Measurements from ENCODE around the gene TTN.

GRCh38 chr2:178506949-178507348, 300.3 kb downstream of the TTN start:
- TF ChIP-seq, protein P1, sequence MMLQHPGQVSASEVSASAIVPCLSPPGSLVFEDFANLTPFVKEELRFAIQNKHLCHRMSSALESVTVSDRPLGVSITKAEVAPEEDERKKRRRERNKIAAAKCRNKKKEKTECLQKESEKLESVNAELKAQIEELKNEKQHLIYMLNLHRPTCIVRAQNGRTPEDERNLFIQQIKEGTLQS (IDR thresholded peaks at IDR 0.05), result no peak
- TF ChIP-seq EZH2 (IDR thresholded peaks at IDR 0.05) (no peak), POLR2A (IDR thresholded peaks at IDR 0.05; ENCODE audit: borderline replicate concordance, extremely low read depth, insufficient read depth, insufficient read length) (no peak), CTCF (IDR thresholded peaks at IDR 0.05 in 2 of 3, conservative IDR thresholded peaks at IDR 0.05 in 1 of 3; ENCODE audit: borderline replicate concordance in 1 of 3, insufficient read depth in 1 of 3, low read depth in 2 of 3, low read length in 2 of 3) (no peak), RAD21 (IDR thresholded peaks at IDR 0.05; ENCODE audit: low read depth) (no peak), POLR2AphosphoS5 (IDR thresholded peaks at IDR 0.05; ENCODE audit: low read depth, low read length) (no peak), ZNF274 (IDR thresholded peaks at IDR 0.05; ENCODE audit: low read depth, low read length) (no peak), REST (IDR thresholded peaks at IDR 0.05; ENCODE audit: low read depth) (no peak), EZH2phosphoT487 (IDR thresholded peaks at IDR 0.05; ENCODE audit: borderline replicate concordance) (no peak), CEBPB (IDR thresholded peaks at IDR 0.05; ENCODE audit: low read depth) (no peak), ZFX (IDR thresholded peaks at IDR 0.05) (no peak)
- TF ChIP-seq, protein P2, sequence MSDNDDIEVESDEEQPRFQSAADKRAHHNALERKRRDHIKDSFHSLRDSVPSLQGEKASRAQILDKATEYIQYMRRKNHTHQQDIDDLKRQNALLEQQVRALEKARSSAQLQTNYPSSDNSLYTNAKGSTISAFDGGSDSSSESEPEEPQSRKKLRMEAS (IDR thresholded peaks at IDR 0.05), result no peak

All from HCT116 (cell line).